ENCODE data around the gene MRPL38. TPM values are rescaled to one million over a fixed set of nuclear protein-coding genes. Genes with fewer than 3 reads are reported as not detected.

MRPL38 gene
- total RNA-seq, 1 donor from 2014 or later, result 85.5 TPM

DNA sequence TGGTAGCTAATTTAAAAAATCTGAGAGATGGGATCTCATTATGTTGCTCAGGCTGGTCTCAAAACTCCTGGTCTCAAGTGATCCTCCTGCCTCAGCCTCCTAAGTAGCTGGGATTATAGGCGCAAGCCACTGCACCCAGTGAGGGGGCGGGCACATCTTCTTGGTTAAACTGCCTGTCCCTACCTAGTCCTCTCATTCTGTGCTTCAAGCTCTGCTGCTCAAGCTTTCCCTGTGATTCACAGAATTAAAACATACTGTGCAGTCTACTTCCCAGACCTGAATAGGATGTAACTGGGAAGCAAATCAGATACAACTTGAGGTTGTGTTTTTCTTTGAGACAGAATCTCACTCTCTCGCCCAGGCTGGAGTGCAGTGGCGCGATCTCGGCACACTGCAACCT lies 2.3 kb downstream of the MRPL38 start:
- intact Hi-C loops (cut with DNase I), result no loop called here
- H3K9me3 ChIP-seq, result no peaks in the 10 kb centered on the region
- DNase-seq (no peak), ATAC-seq (no peak)
- TF ChIP-seq, protein P1, sequence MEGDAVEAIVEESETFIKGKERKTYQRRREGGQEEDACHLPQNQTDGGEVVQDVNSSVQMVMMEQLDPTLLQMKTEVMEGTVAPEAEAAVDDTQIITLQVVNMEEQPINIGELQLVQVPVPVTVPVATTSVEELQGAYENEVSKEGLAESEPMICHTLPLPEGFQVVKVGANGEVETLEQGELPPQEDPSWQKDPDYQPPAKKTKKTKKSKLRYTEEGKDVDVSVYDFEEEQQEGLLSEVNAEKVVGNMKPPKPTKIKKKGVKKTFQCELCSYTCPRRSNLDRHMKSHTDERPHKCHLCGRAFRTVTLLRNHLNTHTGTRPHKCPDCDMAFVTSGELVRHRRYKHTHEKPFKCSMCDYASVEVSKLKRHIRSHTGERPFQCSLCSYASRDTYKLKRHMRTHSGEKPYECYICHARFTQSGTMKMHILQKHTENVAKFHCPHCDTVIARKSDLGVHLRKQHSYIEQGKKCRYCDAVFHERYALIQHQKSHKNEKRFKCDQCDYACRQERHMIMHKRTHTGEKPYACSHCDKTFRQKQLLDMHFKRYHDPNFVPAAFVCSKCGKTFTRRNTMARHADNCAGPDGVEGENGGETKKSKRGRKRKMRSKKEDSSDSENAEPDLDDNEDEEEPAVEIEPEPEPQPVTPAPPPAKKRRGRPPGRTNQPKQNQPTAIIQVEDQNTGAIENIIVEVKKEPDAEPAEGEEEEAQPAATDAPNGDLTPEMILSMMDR (IDR thresholded peaks at IDR 0.05), result no peak
- no peaks in the 10 kb centered on the region for H3K27me3 ChIP-seq
- peaks cover 52% of the 10 kb centered on the region for H3K36me3 ChIP-seq
- peaks cover 18% of the 10 kb centered on the region for H3K4me1 ChIP-seq
- H3K4me3 ChIP-seq, result no peak overlapping the region
- no peak overlapping the region for H3K27ac ChIP-seq

DNA sequence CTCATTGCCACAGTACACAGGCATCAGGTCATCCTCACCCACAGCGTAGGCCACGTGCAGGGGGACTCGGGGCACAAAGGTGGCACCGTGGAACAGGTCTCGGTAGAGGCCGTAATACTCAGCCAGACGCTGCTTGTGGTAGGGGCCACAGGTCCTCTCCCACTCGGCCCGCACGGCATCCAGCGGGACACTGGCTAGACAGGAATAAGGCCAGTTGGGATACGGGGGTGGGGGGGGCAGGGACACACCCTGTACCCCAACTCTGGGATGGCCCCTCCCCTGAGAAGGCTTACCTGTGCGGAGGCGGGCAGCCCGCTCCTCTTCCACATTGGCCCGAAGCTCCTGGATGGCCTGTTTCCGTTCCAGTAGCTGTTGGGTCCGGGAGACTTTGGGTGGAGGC lies 3.0 kb downstream of the MRPL38 start:
- DNase-seq (no peak), ATAC-seq (no peak)
- intact Hi-C loops (cut with DNase I), result no loop called here
- Histone ChIP-seq H3K9me3 (no peaks in the 10 kb centered on the region), H3K27me3 (no peaks in the 10 kb centered on the region), H3K4me1 (peaks cover 18% of the 10 kb centered on the region), H3K36me3 (peaks cover 52% of the 10 kb centered on the region), H3K4me3 (no peak overlapping the region), H3K27ac (no peak overlapping the region)
- TF ChIP-seq, protein P1 (IDR thresholded peaks at IDR 0.05), result no peak

DNA sequence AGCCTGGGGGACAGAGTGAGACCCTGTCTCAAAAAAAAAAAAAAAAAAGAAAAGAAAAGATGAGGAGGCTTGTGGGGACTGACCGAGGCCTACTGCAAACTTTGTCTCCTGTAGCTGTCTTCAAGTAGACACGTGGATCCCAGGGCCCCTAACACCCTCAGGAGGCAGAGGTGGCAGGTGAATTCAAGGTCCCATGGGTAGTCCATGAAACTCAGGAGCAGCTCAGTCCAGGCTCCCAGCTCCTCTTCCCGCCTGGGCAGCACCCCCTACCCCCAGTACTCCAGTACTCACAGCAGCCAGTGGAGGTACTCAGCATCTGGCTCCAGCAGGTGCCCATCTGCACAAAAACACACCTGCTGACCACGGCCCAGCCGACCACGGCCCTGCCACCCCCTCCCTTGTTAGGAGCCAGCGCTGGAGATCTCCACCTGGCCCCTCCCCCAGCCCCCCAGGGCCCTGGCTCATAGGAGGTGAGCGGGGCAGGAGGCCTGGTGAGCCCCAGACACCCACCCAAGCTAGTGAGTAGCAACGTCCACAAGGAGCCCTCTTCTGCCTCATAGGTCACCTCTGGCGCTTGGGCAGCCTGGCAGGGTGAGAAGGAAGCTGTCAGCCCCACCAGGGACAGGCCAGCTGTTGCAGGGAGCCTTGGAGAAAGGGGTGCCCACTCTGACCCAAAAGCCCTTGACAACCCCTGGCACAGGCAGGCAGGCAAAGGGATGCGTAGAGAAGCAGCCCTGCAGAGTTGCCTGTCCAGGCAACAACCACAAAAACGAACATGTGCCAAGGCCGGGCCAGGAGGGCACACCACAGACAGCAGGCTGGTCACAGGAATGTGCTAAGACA lies 3.8 kb downstream of the MRPL38 start:
- no peaks in the 10 kb centered on the region for H3K27me3 ChIP-seq
- peaks cover 18% of the 10 kb centered on the region for H3K4me1 ChIP-seq
- TF ChIP-seq, protein P1 (IDR thresholded peaks at IDR 0.05), result no peak
- H3K4me3 ChIP-seq, result no peak overlapping the region
- H3K9me3 ChIP-seq, result no peaks in the 10 kb centered on the region
- intact Hi-C loops (cut with DNase I), result no loop called here
- H3K36me3 ChIP-seq, result peaks cover 52% of the 10 kb centered on the region
- H3K27ac ChIP-seq, result no peak overlapping the region
- ATAC-seq, result no peak
- DNase-seq, result peak; percentile 61

DNA sequence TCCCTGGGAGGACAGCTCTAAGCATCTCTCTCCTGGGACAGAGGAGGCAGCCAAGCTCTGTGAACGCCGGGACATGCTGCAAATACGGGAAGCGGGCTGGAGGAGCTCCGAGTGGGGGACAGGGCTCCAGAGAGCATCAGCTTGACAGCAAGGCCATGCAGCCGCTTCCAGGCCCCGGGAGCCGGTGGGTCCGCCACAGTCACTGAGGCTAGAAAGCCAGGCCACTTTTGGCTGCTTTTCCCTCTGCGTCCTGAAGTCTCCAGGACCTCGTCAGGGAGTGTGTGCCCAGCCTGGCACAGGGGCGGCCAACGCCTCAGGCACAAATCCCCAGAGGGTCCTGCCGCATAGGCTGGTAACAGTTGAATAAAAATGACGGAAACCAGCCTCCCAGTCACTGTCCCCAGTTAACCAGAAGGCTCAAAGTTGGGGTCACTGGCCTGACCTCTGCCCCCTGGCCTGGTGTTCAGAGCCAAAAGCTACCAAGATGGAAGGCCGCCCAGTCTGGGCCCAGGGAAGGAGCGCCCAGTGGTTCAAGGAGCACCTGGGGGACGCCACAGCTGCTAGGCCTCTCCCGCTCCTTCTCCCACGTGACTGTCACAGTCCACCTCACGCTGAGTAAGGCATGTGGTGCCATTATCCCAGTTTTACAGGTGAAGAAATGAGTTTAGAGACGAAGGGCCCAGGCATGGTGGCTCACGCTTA lies 4.8 kb downstream of the MRPL38 start:
- Histone ChIP-seq H3K4me1 (peaks cover 20% of the 10 kb centered on the region), H3K4me3 (no peak overlapping the region), H3K36me3 (peaks cover 52% of the 10 kb centered on the region), H3K27ac (no peak overlapping the region), H3K27me3 (no peaks in the 10 kb centered on the region), H3K9me3 (no peaks in the 10 kb centered on the region)
- TF ChIP-seq, protein P1 (IDR thresholded peaks at IDR 0.05), result no peak
- intact Hi-C loops (cut with DNase I), result no loop called here
- peak; percentile 64 for DNase-seq
- ATAC-seq, result no peak

DNA sequence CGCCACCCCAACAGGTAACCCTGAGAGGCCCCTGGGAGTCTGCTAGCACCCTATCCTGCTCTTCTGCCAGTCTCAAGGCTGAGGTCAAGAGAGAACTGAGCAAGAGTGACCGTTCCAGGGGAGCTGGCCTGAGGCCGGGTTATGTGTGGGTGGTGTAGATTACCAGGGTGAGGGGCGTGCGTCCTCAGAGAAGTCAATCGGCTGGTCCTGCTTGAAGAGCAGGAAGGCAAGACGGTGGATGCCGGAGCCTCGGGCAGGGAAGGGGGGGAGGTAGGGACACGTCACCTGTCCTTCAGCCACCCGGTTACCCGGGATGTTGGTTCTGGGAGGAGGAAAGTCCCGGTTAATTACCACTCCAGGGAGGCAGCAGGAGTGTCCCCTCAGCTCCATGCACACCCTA lies 5.3 kb downstream of the MRPL38 start:
- TF ChIP-seq, protein P1 (IDR thresholded peaks at IDR 0.05), result no peak
- intact Hi-C loops (cut with DNase I), result no loop called here
- Histone ChIP-seq H3K4me1 (peaks cover 24% of the 10 kb centered on the region), H3K4me3 (no peak overlapping the region), H3K36me3 (peaks cover 52% of the 10 kb centered on the region), H3K27me3 (no peaks in the 10 kb centered on the region), H3K27ac (no peak overlapping the region), H3K9me3 (no peaks in the 10 kb centered on the region)
- no peak for ATAC-seq
- no peak for DNase-seq
